ENCODE data around the gene COL9A2.
A peak's percentile ranks its signal among the peaks of the same experiment; 100 is the strongest.

The COL9A2 gene

DNA sequence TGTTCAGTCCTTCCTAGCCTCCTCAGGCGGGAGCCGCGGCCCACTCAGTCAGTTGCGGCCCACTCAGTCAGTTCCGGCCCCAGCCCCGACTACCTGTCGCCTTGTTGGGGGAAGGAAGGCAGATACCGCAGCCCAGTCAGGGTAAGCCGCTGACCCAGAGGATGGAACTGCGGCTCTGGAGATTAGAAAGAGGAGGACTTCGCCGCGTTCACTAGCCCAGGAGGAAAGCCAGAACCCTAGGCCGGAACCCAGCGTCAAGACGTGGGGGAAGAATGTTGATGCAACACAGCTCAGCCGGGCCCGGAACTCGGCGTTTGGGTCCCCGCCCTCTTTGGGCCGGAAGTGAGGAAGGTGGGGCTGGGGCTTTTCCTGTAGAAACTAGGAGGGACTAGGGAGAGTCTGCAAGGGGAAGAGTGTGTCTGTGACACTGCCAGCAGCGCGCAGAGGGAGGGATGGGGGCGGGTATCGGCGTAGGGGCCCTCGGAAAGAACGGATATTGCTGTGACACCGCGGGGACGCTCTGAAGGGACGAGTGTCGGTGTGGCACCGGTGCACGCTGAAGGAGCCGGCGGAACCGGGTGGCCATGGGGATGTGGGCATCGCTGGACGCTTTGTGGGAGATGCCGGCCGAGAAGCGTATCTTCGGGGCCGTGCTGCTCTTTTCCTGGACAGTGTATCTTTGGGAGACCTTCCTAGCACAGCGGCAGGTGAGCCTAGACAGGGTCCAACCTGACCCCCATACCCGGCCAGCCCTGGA lies 59.2 kb downstream of the COL9A2 start, which contains the start of gene ZMPSTE24:
Gene ZMPSTE24, plus strand, starts transcription at position 549 of the 757 bp plus-strand sequence. Its CDS starts 36 bp downstream, at position 585.
- DNase-seq (ENCODE audit: low read depth in 2 of 2) = peak; percentile 96 to 97

GRCh38 chr1:40257313-40257687 lies 59.8 kb downstream of the COL9A2 start:
- no peak for DNase-seq (ENCODE audit: low read depth in 2 of 2)

GRCh38 chr1:40256401-40257084 lies 60.5 kb downstream of the COL9A2 start:
- DNase-seq (ENCODE audit: low read depth in 2 of 2) = no peak

- DNase-seq (ENCODE audit: low read depth in 2 of 2) = no peak
Measured at GRCh38 chr1:40255231-40255630, 61.9 kb downstream of the COL9A2 start.

GRCh38 chr1:40252601-40253000 lies 64.5 kb downstream of the COL9A2 start:
- DNase-seq (ENCODE audit: low read depth in 2 of 2) = no peak

DNA sequence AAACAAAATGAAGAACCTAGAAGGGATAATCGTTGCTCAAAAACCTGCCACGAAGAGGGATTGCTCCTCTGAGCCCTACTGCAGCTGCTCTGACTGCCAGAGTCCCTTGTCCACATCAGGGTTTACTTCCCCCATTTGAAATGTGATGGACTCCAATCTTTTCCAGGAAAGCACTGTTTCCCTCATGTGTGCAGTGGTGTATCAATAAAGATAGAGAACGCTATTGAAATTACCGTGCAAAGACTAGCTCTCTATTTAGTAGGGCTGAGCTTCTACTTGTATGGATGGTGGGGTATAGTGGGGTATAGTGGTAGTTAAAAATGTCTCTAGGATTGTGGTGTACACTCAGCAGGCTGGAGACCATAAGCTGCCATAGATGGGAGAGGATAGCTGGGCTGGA lies 65.6 kb downstream of the COL9A2 start:
- no peak for DNase-seq (ENCODE audit: low read depth in 2 of 2)

Data from fibroblast of skin of left quadriceps (primary cell).